IMR-90 (cell line): ENCODE data around the gene STK25. TPM values are rescaled to one million over a fixed set of nuclear protein-coding genes. Genes with fewer than 3 reads are reported as not detected.

Source experiments
- ATAC-seq: fragments of 200-7000 bp; cut with Tn5 transposase; 2 replicates; pipeline ENCODE4 v1.9.1; 2020; ENCODE audit warnings: low read depth, mild to moderate bottlenecking, moderate library complexity
- BruUV-seq: library from RNA; stranded (reverse); fragments of 400-500 nt; replicated peaks from 2 replicates; lab custom pipeline; 2021; lab: Mats Ljungman, UMichigan
- CTCF ChIA-PET: fragments of 300-600 bp; formaldehyde crosslinking; extraction: SDS; loops from one replicate; lab custom pipeline; 2021; ENCODE audit warnings: antibody characterized with exemption; lab: Yijun Ruan, JAX
- POLR2A ChIA-PET: fragments of 300-600 bp; sonication (Branson Sonifier 250); formaldehyde crosslinking; loops from one replicate; lab custom pipeline; 2022; ENCODE audit warnings: antibody characterized with exemption; ENCODE audit not compliant: unreplicated experiment; lab: Charles Lee
- DNase-seq: peaks from one replicate; pipeline ENCODE4 v3.0.0; 2013
- H2AFZ ChIP-seq: replicated peaks from 2 replicates; pipeline ENCODE3; 2013; ENCODE audit warnings: low read length, mild to moderate bottlenecking; ENCODE audit not compliant: poor library complexity
- H2AK5ac ChIP-seq: 2 replicates; pipeline ENCODE4 v1.6.1; 2013; ENCODE audit warnings: low read depth, low read length, inconsistent platforms
- H2AK9ac ChIP-seq: replicated peaks from 2 replicates; pipeline ENCODE3; 2013; ENCODE audit warnings: mild to moderate bottlenecking, low read depth, low read length, moderate library complexity; ENCODE audit not compliant: poor library complexity
- H2BK120ac ChIP-seq: 2 replicates; pipeline ENCODE4 v1.6.1; 2013; ENCODE audit warnings: low read depth, low read length, inconsistent platforms
- H2BK15ac ChIP-seq: 3 replicates; pipeline ENCODE4 v1.6.1; 2013; ENCODE audit warnings: low read depth, low read length, inconsistent platforms
- H2BK20ac ChIP-seq: 2 replicates; pipeline ENCODE4 v1.6.1; 2013; ENCODE audit warnings: low read depth, mild to moderate bottlenecking, inconsistent platforms, low read length, moderate library complexity
- H2BK5ac ChIP-seq: 2 replicates; pipeline ENCODE4 v1.6.1; 2013; ENCODE audit warnings: mild to moderate bottlenecking, low read depth, low read length, inconsistent platforms; ENCODE audit not compliant: poor library complexity, severe bottlenecking
- H3K14ac ChIP-seq: replicated peaks from 2 replicates; pipeline ENCODE4 v1.6.1; 2013; ENCODE audit warnings: low read depth, low read length, inconsistent platforms
- H3K18ac ChIP-seq: 2 replicates; pipeline ENCODE4 v1.6.1; 2013; ENCODE audit warnings: low read depth, low read length, control low read depth
- H3K23ac ChIP-seq: 2 replicates; pipeline ENCODE4 v1.6.1; 2013; ENCODE audit warnings: low read depth, low read length, inconsistent platforms
- H3K27ac ChIP-seq: 2 replicates; pipeline ENCODE4 v1.5.1; 2013; ENCODE audit warnings: mild to moderate bottlenecking, control low read depth, low read length; ENCODE audit not compliant: insufficient read depth
- H3K27me3 ChIP-seq: 2 replicates; pipeline ENCODE4 v1.6.1; 2013; ENCODE audit warnings: low read length; ENCODE audit not compliant: control insufficient read depth, insufficient read depth
- H3K36me3 ChIP-seq: 2 replicates; pipeline ENCODE4 v1.6.1; 2013; ENCODE audit warnings: low read length, mixed read lengths; ENCODE audit not compliant: control insufficient read depth, insufficient read depth
- H3K4ac ChIP-seq: 2 replicates; pipeline ENCODE4 v1.6.1; 2013; ENCODE audit warnings: low read depth, low read length, inconsistent platforms
- H3K4me1 ChIP-seq: 2 replicates; pipeline ENCODE4 v1.6.1; 2013; ENCODE audit warnings: low read length, mixed read lengths; ENCODE audit not compliant: control insufficient read depth, insufficient read depth
- H3K4me2 ChIP-seq: 2 replicates; pipeline ENCODE4 v1.6.1; 2013; ENCODE audit warnings: low read depth, mild to moderate bottlenecking, control low read depth, low read length, moderate library complexity
- H3K4me3 ChIP-seq: 2 replicates; pipeline ENCODE4 v1.5.1; 2013; ENCODE audit warnings: low read depth, mild to moderate bottlenecking, control low read depth, low read length, moderate library complexity; ENCODE audit not compliant: insufficient read depth
- H3K56ac ChIP-seq: 2 replicates; pipeline ENCODE4 v1.6.1; 2013; ENCODE audit warnings: low read length, inconsistent platforms; ENCODE audit not compliant: insufficient read depth; ENCODE audit errors: extremely low read depth
- H3K79me1 ChIP-seq, 2 experiments: 2 replicates each; pipeline ENCODE4 v1.6.1; 2013; ENCODE audit warnings: low read length in 2 of 2, inconsistent platforms in 1 of 2, low read depth in 1 of 2
- H3K9ac ChIP-seq: 2 replicates; pipeline ENCODE4 v1.6.1; 2013; ENCODE audit warnings: low read depth, low read length, control low read depth
- H3K9me1 ChIP-seq: 2 replicates; pipeline ENCODE4 v1.6.1; 2013; ENCODE audit warnings: low read length, inconsistent platforms; ENCODE audit not compliant: insufficient read depth
- H3K9me3 ChIP-seq: 2 replicates; pipeline ENCODE4 v1.6.1; 2013; ENCODE audit warnings: low read length; ENCODE audit not compliant: control insufficient read depth, insufficient read depth
- H4K20me1 ChIP-seq: 2 replicates; pipeline ENCODE4 v1.6.1; 2013; ENCODE audit warnings: low read length, inconsistent platforms; ENCODE audit not compliant: insufficient read depth
- H4K5ac ChIP-seq: 2 replicates; pipeline ENCODE4 v1.6.1; 2013; ENCODE audit warnings: mild to moderate bottlenecking, low read depth, low read length, control low read depth
- H4K8ac ChIP-seq, 2 experiments: 2 replicates each; pipeline ENCODE4 v1.6.1; 2013; ENCODE audit warnings: low read depth in 2 of 2, low read length in 2 of 2, control low read depth in 1 of 2, inconsistent platforms in 1 of 2
- H4K91ac ChIP-seq: 2 replicates; pipeline ENCODE4 v1.6.1; 2013; ENCODE audit warnings: low read depth, low read length, inconsistent platforms; ENCODE audit not compliant: insufficient read depth
- BHLHE40 ChIP-seq: fragments of 150-350 bp; IDR thresholded peaks from 2 replicates; pipeline ENCODE4 v1.6.1; 2016; ENCODE audit warnings: mild to moderate bottlenecking, low read depth, low read length
- CHD1 ChIP-seq: IDR thresholded peaks from 2 replicates; pipeline ENCODE4 v1.6.1; 2012; ENCODE audit warnings: low read depth, low read length, improper control_type of control experiment
- CTCF ChIP-seq: conservative IDR thresholded peaks from 2 replicates; pipeline ENCODE4 v1.5.1; 2012; ENCODE audit warnings: mild to moderate bottlenecking, low read depth, low read length, improper control_type of control experiment
- ELK1 ChIP-seq: fragments of 150-350 bp; IDR thresholded peaks from 2 replicates; pipeline ENCODE4 v1.6.1; 2016; ENCODE audit warnings: low read depth, mild to moderate bottlenecking, low read length, moderate library complexity, borderline replicate concordance
- MAFK ChIP-seq: IDR thresholded peaks from 2 replicates; pipeline ENCODE4 v1.6.1; 2012; ENCODE audit warnings: low read depth, low read length, improper control_type of control experiment
- MAZ ChIP-seq: IDR thresholded peaks from 2 replicates; pipeline ENCODE4 v1.6.1; 2012; ENCODE audit warnings: low read depth, mild to moderate bottlenecking, low read length, improper control_type of control experiment, moderate library complexity, borderline replicate concordance
- MXI1 ChIP-seq: IDR thresholded peaks from 2 replicates; pipeline ENCODE4 v1.6.1; 2012; ENCODE audit warnings: low read depth, mild to moderate bottlenecking, low read length, moderate library complexity, borderline replicate concordance
- POLR2A ChIP-seq: IDR thresholded peaks from 2 replicates; pipeline ENCODE4 v1.6.1; 2012; ENCODE audit warnings: mild to moderate bottlenecking, low read depth, low read length
- RAD21 ChIP-seq: IDR thresholded peaks from 2 replicates; pipeline ENCODE4 v1.6.1; 2012; ENCODE audit warnings: low read length, improper control_type of control experiment
- RCOR1 ChIP-seq: IDR thresholded peaks from 2 replicates; pipeline ENCODE4 v1.6.1; 2012; ENCODE audit warnings: mild to moderate bottlenecking, low read length, improper control_type of control experiment; ENCODE audit not compliant: insufficient replicate concordance
- RFX5 ChIP-seq: IDR thresholded peaks from 2 replicates; pipeline ENCODE4 v1.8.0; 2012; ENCODE audit warnings: low read depth, mild to moderate bottlenecking, low read length, moderate library complexity
- SMC3 ChIP-seq: fragments of 150-350 bp; IDR thresholded peaks from 2 replicates; pipeline ENCODE4 v1.6.1; 2016; ENCODE audit warnings: low read depth, mild to moderate bottlenecking, antibody characterized with exemption, low read length, moderate library complexity
- USF2 ChIP-seq: fragments of 150-350 bp; IDR thresholded peaks from 2 replicates; pipeline ENCODE4 v1.6.1; 2017; ENCODE audit warnings: mild to moderate bottlenecking, antibody characterized with exemption, low read length, low read depth
- WGBS, 2 experiments: methylation state at CpG; one replicate each; pipeline versions ENCODE4 v1.1.5 to v1.1.7; 2013; ENCODE audit warnings: missing lambda C conversion rate in 2 of 2; ENCODE audit not compliant: insufficient read length in 1 of 2; ENCODE audit errors: extremely low coverage in 2 of 2; 5-methylcytosine and 5-hydroxymethylcytosine counted together
- dilution Hi-C: fragments of 300-500 bp; cut with HindIII; formaldehyde crosslinking; loops from one replicate; pipeline ENCODE4 v1.14.3; 2018; ENCODE audit warnings: low sequenced_read_pairs; ENCODE audit not compliant: unreplicated experiment
- in situ Hi-C: fragments of 300-500 bp; cut with MboI; formaldehyde crosslinking; loops from 3 replicates; pipeline ENCODE4 v1.14.3; 2019; ENCODE audit warnings: low sequenced_read_pairs, inconsistent platforms, mixed read lengths
- intact Hi-C: fragments of 100-400 bp; cut with micrococcal nuclease; formaldehyde crosslinking; loops from 2 replicates; pipeline ENCODE4 v1.10.0; 2022
- polyA plus RNA-seq, 3 experiments: library from polyadenylated mRNA; depleted of rRNA; stranded (reverse); fragments of >200 nt; gene quantifications; 2 replicates each; pipeline ENCODE4 v1.2.3, GENCODE V29; 2012; ENCODE audit warnings: low replicate concordance in 1 of 3
- total RNA-seq: library from RNA; depleted of rRNA; stranded (reverse); fragments of >200 nt; gene quantifications from 2 replicates; pipeline ENCODE4 v1.2.3, GENCODE V29; 2012

Gene STK25
- total and polyA plus RNA-seq, 2 of the 4 experiments (the other 2 are of a cell fraction): 258 to 392 TPM

- H3K27me3 ChIP-seq: peaks cover 9% of the 10 kb centered on the region; the same call in 1 of the 2 replicates
- no peak for ATAC-seq
- H3K56ac ChIP-seq: peak overlapping the region; percentile 70
- peak overlapping the region; percentile 99 for H2BK15ac ChIP-seq
- H4K20me1 ChIP-seq: peaks cover 3% of the 10 kb centered on the region; the same call in 1 of the 2 replicates
- intact Hi-C loops (no loop called here), in situ Hi-C loops (no loop called here), dilution Hi-C loops (no loop called here)
- H3K4me1 ChIP-seq: peaks cover 45% of the 10 kb centered on the region
- H3K18ac ChIP-seq: peak overlapping the region; percentile 93
- H2AK9ac ChIP-seq: peak overlapping the region; percentile 98
- POLR2A ChIA-PET: no interaction called here
- peak overlapping the region; percentile 98 for H2BK20ac ChIP-seq
- H3K79me1 ChIP-seq: peaks cover 4 to 28% of the 10 kb centered on the region in 2 experiments; a peak in 2 of 4 replicates
- BruUV-seq: no TSS peak
- H3K4ac ChIP-seq: peak overlapping the region; percentile 97
- H3K9me3 ChIP-seq: no peaks in the 10 kb centered on the region
- H3K9ac ChIP-seq: peak overlapping the region; percentile 67
- H2BK5ac ChIP-seq: peak overlapping the region; percentile 87
- peak overlapping the region; percentile 23 for H3K4me3 ChIP-seq
- peak overlapping the region; percentile 86 for H4K91ac ChIP-seq
- 66% methylated on average over 8 of the region's 12 CpGs; no CpG with 5 or more reads in 1 of the 2 experiments for WGBS, 2 experiments
- H2BK120ac ChIP-seq: peak overlapping the region; percentile 98
- peak overlapping the region; percentile 89 for H3K4me2 ChIP-seq
- H2AK5ac ChIP-seq: peak overlapping the region; percentile 99
- CTCF ChIA-PET: no interaction called here
- H3K27ac ChIP-seq: peak overlapping the region; percentile 66
- H4K5ac ChIP-seq: peak overlapping the region; percentile 89
- H3K36me3 ChIP-seq: no peaks in the 10 kb centered on the region
- peak; percentile 31 for DNase-seq
- H3K14ac ChIP-seq: peak overlapping the region; percentile 94
- H3K9me1 ChIP-seq: peaks cover 31% of the 10 kb centered on the region
- peak overlapping the region; percentile 90 for H2AFZ ChIP-seq
- peak overlapping the region; percentile 85 to 86 for H4K8ac ChIP-seq
- H3K23ac ChIP-seq: peak overlapping the region; percentile 88
- TF ChIP-seq USF2: no peak
- TF ChIP-seq ELK1: no peak
- no peak for TF ChIP-seq RCOR1
- no peak for TF ChIP-seq CHD1
- TF ChIP-seq SMC3: no peak
- no peak for TF ChIP-seq MXI1
- no peak for TF ChIP-seq RAD21
- no peak for TF ChIP-seq MAZ
- no peak for TF ChIP-seq MAFK
- TF ChIP-seq BHLHE40: no peak
- TF ChIP-seq CTCF: no peak
- no peak for TF ChIP-seq RFX5
- no peak for TF ChIP-seq POLR2A
Measured at GRCh38 chr2:241545523-241546473, 37.4 kb upstream of the STK25 start.
